ENCODE results near the gene ZNF281.
"Not testable (repeated sequence)": the region's sequence is repeated elsewhere in the genome, so short reads cannot be mapped to it uniquely, and the experiment has no call there.

ZNF281 gene

DNA sequence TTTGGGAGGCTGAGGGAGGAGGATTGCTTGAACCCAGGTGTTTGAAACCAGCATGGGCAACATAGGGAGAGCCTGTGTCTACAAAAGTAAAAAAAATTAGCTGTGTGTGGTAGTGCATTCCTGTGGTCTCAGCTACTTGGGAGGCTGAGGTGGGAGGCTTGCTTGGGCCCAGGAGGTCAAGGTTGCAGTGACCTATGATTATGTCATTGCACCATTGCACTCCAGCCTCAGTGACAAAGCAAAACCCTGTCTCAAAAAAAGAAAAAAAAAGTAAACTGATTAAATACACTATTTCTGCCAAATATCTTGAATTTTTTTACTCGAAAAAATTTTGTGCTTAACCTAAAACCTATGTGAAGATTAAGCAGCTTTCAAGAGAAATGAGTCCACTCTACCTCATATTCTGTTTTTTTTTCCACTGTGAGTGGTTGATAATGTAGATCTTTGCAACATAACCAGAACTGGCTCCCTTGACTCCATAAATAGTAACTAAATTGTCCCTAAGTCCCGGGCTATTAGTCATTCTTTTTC lies 19.4 kb upstream of the ZNF281 start:
- no peak for DNase-seq

DNA sequence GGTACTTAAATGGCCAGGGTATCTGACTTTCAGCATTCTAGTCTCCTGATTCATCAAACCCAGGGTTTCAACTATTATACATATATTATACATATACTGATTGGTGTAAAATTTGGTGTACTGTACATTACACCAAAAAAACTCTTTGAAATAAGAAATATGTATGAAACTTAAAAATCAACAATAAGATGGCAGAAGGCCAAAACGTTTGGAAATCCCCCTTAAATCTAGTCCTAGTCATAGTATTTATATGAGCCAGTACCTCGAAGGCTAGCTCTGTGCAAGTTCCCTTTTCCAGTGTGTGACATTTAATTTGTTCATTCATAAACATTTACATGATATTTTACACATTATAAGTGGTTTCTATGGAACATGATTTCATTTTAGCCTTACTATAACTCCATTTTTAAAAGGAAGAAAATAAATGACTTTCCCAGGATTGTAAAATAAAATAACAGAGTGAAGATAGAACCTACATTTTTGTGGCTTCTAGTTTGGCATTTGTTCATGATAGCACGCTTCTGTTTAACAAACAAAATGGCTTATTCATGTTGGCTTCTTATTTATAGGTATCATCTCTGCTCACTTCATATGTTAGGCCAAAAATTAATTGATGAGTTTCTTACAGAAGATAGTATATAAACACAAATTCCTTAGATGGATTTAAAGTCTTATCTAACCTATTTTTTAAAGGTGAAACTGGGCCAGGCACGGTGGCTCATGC lies 18.8 kb upstream of the ZNF281 start:
- no peak for DNase-seq

DNA sequence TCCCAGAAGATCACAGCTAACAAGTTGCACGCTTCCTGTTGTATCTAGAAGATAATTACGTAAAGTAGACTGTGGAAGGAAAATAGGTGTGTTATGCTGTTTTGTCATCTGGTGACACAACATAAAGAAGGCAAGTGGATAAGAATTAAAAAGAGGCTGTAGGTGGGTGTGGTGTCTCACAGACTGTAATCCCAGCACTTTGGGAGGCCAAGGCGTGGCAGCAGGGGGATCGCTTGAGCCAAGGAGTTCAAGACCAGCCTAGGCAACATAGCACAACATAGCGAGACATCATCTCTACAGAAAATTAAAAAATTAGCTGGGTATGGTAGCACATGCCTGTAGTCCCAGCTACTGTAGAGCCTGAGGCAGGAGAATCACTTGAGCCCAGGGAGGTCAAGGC lies 17.9 kb upstream of the ZNF281 start:
- DNase-seq = no peak

DNA sequence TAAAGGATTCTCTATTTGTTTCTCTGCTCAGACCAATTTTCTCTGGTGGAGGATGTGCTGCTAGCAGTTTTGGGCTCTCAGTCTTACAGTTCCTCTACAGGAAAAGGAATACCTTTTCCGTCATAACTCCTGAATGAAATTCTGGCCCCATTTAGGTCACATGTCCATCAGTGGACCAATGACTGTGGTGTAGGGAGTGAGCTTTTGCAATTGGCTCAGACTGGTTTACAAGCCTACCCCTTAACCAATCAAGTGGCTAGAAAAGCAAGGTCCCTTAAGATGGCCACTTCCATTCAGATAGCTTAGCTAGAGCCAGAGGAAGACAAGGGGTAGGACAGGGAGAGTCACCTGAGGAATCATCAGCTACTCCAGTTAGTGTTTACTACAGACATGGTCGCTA lies 16.4 kb upstream of the ZNF281 start:
- DNase-seq = no peak

DNA sequence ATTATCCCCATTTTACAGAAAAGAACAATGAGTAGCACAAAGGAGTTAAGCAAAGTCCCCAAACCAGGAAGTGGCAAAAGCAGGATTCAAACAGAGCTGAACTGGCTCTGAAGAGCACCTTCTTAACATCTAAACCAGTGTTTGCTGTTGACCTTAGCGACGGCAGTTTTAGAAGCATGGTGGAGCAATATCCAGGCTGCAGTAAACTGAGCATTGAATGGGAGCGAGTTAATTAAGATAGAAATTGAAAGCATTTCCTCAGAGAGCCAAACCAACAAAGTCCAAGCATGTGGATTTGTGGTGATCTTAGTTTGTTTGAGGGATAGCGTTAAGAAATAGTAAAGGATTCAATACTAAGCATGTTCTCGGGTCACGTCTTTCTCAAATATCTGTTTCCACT lies 13.4 kb upstream of the ZNF281 start:
- no peak for DNase-seq

DNA sequence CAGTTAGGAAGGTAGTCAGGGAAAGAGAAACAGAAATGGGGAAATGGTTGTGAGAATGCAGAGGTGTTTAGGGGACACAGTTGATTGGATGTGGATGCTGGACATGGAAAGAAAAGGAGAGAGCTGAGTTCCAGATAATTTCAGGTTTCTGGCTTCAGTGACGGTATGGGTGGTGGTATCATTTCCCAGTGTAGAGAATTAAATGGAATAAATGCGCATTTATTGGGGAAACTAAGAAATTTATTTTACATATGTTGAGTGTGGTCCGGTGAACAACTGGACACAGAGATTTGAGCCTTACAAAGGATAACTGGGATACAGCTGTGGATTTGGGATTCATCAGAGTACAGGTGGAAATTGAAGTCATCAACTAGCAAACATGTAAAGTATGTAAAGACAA lies 12.4 kb upstream of the ZNF281 start:
- DNase-seq = no peak

DNA sequence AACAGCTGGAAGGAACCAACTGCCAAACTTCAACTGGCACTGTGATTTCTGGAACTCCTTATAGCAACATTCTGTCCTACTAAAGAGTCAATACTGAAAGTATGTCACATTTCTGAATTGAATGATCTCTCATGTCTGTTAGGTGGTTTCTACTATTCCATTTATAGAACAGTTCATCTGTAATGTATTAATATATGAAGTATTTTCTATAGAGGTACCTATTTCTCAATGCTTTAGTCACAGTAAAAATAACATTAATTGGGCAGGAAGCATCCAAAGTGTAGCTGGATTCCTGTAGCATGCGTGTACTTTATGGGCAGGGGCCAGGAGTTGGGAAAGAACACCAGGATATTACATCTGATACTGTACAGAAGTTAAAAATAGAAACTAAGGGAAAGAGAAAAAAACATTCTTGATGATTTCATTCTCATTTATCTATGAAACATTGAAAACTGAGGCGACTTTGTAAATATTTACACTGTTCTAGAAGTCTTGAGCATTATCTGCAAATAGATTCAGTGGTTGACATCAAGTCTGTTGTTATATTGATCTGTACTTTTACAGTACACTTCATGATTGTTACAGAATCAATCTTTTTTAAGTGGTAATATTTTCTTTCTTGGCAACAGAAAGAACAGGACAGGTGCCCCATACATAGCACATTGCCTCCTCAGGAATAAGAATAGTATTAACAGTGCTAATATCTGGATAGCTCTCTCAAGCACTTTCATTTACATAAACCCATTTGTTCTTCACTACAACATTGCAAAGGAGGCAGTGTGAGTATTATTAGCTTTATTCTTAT lies 6.2 kb upstream of the ZNF281 start:
- no peak for DNase-seq

DNA sequence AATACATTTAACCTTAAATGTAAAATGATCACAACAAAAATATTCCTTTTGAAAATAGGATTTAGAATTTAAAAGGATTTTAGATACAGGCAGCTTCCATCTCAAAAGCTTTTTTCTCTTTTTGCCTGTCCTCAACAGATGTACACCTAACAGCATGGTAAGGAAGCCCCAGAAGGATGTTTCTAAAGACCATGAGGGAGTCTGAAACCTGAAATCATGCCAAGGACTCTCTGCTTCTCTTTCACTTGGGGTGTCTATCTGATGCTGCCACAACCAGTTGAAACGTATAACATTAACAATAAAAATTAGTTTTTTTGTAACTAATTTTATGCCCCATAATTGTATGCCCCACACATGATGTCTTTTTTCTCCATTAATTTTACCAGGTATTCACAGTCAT lies 5.4 kb upstream of the ZNF281 start:
- no peak for DNase-seq

DNA sequence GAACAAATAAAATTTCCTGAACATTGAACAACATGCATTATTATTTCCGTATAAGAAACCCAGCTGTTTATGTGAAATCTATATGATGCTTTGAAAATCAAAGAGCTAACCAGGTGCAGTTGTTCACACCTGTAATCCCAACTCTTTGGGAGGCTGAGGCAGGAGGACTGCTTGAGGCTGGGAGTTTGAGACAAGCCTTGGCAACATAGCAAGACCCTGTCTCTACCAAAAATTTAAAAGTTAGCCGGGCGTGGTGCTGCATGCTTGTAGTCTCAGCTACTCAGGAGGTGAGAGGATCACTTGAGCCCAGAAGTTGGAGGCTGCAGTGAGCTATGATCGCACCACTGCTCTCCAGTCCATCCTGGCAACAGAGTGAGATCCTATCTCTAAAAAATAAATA lies 4.8 kb upstream of the ZNF281 start:
- no peak for DNase-seq

DNA sequence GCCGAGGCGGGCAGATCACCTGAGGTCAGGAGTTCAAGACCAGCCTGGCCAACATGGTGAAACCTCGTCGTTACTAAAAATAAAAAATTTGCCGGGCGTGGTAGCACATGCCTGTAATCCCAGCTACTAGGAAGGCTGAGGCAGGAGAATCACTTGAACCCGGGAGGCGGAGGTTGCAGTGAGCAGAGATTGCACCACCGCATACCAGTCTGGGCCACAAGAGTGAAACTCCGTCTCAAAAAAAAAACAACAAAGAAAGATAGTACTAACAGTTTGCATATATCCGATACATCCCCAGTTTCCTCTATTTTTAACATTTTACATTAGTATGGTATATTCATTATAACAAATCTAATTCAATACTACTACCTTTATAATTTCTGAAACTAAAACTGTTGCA lies 3.9 kb upstream of the ZNF281 start:
- not testable (repeated sequence) for DNase-seq

DNA sequence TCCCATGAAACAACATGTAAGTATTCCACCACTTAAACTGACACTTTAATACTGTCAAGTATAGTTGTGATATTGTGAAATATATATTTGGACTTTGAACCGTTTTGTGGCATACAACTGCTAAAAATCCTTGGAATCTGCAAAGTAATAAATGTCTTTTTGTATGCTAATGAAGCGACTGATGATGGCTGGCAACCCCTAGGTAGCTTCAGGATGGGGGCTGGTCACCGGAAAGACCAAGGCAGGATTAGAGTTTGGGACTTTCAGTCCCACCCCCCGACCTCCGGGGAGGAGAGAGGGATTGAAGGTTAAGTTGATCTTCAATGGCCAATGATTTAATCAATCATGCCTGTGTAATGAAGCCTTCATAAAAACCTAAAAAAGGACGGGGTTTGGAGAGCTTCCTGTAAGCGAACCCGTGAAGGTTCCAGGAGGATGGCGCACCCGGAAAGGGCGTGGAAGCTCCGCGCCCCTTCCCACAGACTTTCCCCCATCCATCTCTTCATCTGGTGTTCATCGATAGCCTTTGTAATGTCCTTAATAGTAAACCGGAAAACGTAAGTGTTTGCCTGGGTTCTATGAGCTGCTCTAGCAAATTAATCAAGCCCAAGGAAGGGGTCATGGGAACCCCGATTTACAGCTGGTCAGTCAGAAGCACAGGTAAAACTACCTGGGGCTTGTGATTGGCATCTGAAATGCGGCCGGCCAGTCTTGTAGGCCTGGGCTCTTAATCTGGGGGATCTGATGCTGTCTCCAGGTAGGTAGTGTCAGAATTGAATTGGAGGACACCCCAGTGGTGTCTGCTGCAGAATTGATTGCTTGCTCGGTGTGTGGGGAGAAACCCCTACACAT lies 1.8 kb upstream of the ZNF281 start:
- no peak for DNase-seq

DNA sequence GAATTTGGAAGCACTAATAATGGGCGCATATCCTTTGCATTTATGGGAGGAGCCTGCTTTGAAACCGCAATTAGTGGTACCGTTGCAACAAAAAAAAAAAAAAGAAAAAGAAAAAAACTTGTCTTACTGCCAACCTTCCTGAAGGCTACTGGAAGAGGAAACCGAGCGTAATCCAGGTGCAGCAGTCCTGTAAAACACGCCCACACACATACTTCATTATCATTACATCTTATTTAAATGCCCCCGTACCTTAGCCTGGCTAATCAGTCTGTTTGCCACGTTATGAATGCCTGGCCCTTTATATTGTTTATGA lies 686 bp upstream of the ZNF281 start:
- peak; percentile 95 for DNase-seq

DNA sequence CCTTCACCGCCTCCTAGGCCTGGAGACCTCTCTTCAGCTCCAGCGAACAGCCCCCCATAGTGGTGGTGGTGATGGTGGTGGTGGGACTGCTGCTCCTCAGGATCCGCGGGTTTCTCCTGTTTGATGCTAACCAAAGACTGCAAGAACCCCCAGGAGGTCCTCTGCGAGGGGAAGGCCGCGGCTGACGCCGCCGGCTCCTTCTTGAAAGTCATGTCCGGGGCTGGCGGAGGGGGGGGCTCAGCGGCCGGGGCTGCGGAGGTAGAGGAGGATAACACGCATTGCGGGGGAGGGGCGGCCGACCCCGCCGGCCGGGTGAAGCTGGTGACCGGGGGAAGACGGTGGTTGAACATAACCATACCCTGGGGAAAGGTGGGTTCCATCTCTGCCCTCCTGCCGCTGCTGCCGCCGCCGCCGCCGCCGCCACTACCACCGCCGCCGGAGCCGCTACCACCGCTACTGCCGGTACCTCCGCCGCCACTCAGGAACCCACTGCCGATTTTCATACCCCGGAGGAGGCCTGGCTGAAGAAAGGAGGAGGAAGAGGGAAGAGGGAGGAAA lies 554 bp downstream of the ZNF281 start:
- DNase-seq = peak; percentile 19

DNA sequence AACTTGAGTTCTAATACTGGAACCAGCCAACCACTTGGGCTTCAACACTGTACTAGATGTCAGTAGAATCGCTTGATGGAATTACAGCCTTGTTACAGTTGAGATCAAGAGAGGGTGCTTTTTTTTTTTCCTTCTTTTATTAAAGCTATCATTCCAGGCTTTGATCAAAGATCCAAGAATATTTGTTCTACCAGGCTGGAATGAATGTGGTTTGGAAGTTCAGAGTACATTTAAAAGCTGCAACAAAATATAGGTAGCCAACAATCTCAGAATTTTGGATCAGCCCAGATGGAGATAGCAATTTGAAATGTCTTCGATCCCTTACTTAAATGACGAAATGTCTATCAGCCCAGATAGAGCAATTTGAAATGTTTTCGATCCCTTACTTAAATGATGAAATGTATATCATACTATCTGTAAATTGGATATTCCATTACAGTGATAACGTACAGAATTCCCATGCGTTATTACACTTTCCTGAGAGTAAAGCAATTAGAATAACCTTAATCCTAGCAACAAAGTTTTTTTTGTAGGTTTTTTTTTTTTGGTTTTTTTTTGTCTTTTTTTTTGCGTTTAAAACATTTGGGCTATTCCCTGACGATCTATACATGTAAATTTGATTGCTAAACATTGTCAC lies 3.6 kb downstream of the ZNF281 start:
- no peak for DNase-seq

DNA sequence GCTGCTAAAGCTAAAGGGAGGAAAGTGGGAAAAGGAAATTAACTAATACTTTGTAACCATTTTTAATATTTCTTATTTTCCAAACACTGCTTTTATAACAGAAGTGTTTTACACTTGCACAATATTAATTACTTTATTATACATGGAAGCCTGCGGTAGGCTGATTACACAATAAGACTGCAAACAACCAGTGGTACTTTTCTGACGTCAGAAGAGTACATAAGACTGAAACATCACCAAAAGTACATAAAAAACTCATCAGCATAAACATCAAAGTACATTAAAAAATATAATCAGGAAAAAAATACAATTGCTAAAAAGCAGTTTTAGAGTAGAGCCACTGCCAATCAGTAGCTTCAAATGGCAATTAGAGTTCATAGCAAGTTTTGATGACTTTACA lies 4.6 kb downstream of the ZNF281 start:
- no peak for DNase-seq

DNA sequence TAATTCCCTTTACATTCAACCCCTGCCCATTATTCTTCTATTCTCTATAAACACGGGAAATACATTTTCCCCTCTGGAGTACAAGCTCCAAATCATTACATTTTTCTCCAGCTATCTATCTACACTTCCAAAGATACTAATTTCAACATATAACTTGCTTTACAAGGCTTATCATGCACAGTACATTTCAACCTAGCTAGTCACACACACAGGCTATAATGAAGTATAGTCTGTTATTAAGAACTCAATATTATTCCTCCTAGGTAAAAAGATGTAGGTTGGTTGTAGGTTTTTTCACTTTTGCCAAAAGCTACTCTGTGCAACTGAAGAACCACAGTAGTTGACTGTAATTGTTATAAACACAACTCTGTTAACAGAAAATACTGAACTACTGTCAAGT lies 8.1 kb downstream of the ZNF281 start:
- no peak for DNase-seq

DNA sequence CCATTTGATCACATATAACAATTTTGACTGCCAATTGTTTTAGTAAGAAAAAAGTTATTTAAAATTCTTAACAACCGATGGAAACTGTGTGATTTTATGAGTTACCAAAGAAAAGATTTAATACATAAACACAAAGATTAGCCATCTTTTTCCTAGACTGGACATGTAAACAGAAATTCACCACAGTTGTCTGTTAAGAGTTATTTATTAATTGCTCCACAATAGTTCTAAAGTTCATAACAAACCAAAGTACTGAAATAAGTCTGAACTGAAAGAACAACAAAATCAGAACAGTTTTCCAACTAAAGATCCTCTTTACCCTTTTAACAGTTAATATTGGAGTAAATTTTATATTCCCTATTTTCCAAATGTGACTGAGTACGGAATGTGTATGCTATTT lies 8.6 kb downstream of the ZNF281 start:
- DNase-seq = no peak

DNA sequence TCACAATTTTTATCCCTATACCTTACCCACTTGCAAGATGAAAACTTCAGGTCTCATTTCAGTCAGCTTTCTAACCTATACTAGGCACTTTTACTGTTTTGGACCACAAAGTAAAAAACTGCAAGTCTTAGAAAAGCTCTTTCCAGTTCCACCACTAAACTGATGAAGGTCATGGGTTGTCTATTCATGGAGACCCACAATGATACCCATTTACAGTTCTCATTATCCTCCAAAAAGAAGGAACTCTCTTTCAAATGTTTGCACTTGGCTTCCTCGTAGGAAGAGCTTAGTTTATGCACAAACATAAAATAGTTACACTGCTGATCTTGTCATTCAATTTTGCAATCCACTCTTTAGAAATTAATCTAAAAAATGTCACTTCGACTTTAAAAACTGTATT lies 9.3 kb downstream of the ZNF281 start:
- no peak for DNase-seq

DNA sequence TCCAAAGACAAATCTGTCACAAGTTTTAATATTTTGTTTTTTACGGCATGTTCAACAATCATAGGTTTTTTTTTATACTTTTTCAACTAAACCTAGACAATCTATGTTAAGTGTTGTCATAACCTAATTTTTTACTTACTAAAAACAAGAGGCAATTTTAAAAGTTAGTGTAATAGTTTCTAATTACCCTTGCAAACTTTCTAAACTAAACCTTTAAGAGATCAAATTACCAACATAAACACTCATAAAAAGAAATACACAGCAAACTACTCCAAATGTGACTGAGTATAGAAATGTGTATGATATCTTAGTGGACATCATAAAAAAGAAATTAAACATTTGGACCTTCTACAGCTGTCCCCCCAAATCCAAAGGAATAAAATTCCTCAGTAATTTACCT lies 10.0 kb downstream of the ZNF281 start:
- no peak for DNase-seq

DNA sequence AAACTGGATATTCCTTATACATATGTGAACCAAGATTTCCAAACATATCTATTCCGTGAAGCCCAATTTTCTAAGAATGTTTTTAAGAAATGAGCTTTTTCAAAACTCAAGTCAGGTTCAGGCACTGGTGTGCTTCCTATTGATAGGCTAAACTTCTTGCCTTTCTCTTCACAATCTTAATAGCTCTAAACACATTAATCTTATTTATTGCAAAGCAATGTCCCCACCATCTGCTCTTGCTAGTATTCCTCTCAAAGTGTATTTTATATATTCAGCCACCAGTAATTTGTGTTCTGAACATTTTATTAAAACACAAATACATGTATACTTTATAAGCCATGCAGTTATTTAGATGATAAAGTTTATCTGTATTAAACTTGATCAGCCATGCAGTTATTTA lies 11.5 kb downstream of the ZNF281 start:
- no peak for DNase-seq

DNA sequence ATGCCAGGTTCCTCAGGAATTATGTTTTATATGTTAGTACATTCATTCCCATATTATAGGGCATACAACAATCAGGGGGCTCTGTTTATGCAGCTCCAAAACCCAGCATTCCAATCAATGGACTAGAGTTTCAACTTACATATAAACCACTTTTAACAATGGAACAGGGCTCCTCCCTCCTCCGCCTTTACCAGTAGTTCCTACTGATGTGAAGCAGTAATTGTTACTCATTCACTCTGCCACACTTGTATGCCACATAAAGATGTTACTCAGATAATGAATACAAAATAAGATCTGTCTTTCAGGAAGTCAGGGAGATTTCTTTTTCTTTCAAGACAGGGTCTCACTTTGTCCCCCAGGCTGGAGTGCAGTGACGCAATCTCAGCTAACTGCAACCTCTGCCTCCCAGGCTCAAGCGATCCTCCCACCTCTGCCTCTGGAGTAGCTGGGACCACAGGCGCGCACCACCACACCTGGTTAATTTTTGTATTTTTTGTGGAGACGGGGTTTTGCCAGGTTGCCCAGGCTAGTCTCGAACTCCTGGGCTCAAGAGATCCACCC lies 17.1 kb downstream of the ZNF281 start:
- no peak for DNase-seq

DNA sequence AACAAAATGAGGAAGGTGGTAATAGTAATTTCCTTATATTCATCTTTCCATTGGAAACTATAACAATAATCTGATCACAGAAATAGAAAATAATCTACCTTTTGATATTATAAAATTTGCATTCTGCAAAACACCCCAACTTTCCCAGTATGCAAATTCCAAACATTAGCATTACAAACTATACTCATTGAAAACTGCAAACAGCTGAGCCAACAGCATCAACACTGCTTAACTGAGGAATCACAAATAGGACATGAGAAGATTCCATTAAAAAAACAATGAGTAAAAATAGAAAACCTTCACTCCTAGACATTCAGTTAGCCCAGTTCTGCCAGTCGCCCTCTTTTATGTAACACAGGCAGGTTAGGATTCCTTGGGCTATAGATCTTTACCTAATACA lies 18.1 kb downstream of the ZNF281 start:
- no peak for DNase-seq

DNA sequence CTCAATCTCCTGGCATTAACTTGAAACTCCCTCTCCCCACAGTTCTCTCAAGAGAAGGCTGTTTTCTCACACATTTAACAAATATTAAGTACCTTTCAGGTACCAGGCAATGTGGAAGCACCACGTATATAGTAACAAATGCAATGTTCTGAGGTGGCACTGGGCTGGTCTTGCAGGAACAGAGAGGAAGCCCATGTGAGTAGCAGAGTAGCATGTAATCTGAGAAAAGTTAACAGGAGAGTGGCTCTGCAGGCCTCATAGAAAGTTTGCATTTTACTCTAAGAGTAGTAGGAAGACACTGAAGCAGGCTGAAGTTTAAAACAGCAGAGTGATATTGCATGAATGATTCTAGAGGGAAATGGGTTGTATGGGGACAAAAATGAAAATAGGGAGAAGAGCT lies 21.0 kb downstream of the ZNF281 start:
- no peak for DNase-seq
